GM23338 (cell line): Measurements from ENCODE around the gene KIF4B. TPM values are rescaled to one million over a fixed set of nuclear protein-coding genes. Genes with fewer than 3 reads are reported as not detected.

Experiments used
- ATAC-seq: fragments of 200-7000 bp; cut with Tn5 transposase; 3 replicates; pipeline ENCODE4 v1.9.1; 2020
- DNase-seq: peaks from one replicate; pipeline ENCODE4 v3.0.0-alpha.2; 2015; ENCODE audit warnings: low spot score
- H2AFZ ChIP-seq: fragments of 200-600 bp; sonication (generic); 2 replicates; pipeline ENCODE4 v1.8.0; 2016; ENCODE audit warnings: antibody characterized with exemption, mild to moderate bottlenecking, moderate library complexity
- H3F3A ChIP-seq: fragments of 200-600 bp; sonication (generic); replicated peaks from 2 replicates; pipeline ENCODE4 v1.8.0; 2017; ENCODE audit warnings: antibody characterized with exemption, mixed run types, low read depth
- H3K27ac ChIP-seq: fragments of 200-600 bp; sonication (generic); 2 replicates; pipeline ENCODE4 v1.6.1; 2016; ENCODE audit warnings: low read depth
- H3K27me3 ChIP-seq: fragments of 200-600 bp; sonication (generic); 2 replicates; pipeline ENCODE4 v1.8.0; 2016; ENCODE audit warnings: mild to moderate bottlenecking, mixed run types, moderate library complexity; ENCODE audit not compliant: insufficient read depth
- H3K36me3 ChIP-seq: fragments of 200-600 bp; sonication (generic); 2 replicates; pipeline ENCODE4 v1.8.0; 2016; ENCODE audit warnings: mild to moderate bottlenecking; ENCODE audit not compliant: insufficient read depth
- H3K4me1 ChIP-seq: fragments of 200-600 bp; sonication (generic); 2 replicates; pipeline ENCODE4 v1.8.0; 2016; ENCODE audit warnings: mild to moderate bottlenecking, moderate library complexity; ENCODE audit not compliant: insufficient read depth
- H3K4me2 ChIP-seq: fragments of 200-600 bp; sonication (generic); 2 replicates; pipeline ENCODE4 v1.7.1; 2017; ENCODE audit warnings: mixed run types
- H3K4me3 ChIP-seq: fragments of 200-600 bp; sonication (generic); 2 replicates; pipeline ENCODE4 v1.6.1; 2016; ENCODE audit warnings: mixed run types
- H3K79me2 ChIP-seq: fragments of 200-600 bp; sonication (generic); replicated peaks from 2 replicates; pipeline ENCODE4 v1.8.0; 2017; ENCODE audit warnings: mild to moderate bottlenecking; ENCODE audit not compliant: insufficient read depth
- H3K9me2 ChIP-seq: fragments of 200-600 bp; sonication (generic); 2 replicates; pipeline ENCODE4 v1.8.0; 2017; ENCODE audit not compliant: insufficient read depth
- H4K20me1 ChIP-seq: fragments of 200-600 bp; sonication (generic); replicated peaks from 2 replicates; pipeline ENCODE4 v1.8.0; 2017; ENCODE audit warnings: mild to moderate bottlenecking; ENCODE audit not compliant: insufficient read depth
- H3K27ac Mint-ChIP-seq: 2 replicates; pipeline ENCODE4 v1.8.0; 2020; ENCODE audit warnings: inconsistent platforms, mild to moderate bottlenecking, moderate library complexity, mixed read lengths
- H3K27me3 Mint-ChIP-seq: 3 replicates; pipeline ENCODE4 v1.8.0; 2022; ENCODE audit warnings: low read depth, mild to moderate bottlenecking, moderate library complexity, mixed read lengths, inconsistent platforms; ENCODE audit not compliant: insufficient read depth, poor library complexity
- H3K36me3 Mint-ChIP-seq: 3 replicates; pipeline ENCODE4 v1.8.0; 2021; ENCODE audit warnings: low read depth, mild to moderate bottlenecking, inconsistent platforms, moderate library complexity, mixed read lengths
- H3K4me1 Mint-ChIP-seq: 3 replicates; pipeline ENCODE4 v1.8.0; 2020; ENCODE audit warnings: mild to moderate bottlenecking, inconsistent platforms, mixed read lengths
- H3K4me3 Mint-ChIP-seq: 3 replicates; pipeline ENCODE4 v1.8.0; 2021; ENCODE audit warnings: moderate library complexity, mild to moderate bottlenecking, inconsistent platforms, mixed read lengths
- H3K9me3 Mint-ChIP-seq: 3 replicates; pipeline ENCODE4 v1.8.0; 2020; ENCODE audit warnings: moderate library complexity, mild to moderate bottlenecking, inconsistent platforms, mixed read lengths
- CREB1 ChIP-seq: fragments of 250-450 bp; sonication (Bioruptor Pico); IDR thresholded peaks from 2 replicates; pipeline ENCODE4 v1.5.0; 2020; ENCODE audit warnings: low read depth, mild to moderate bottlenecking, moderate library complexity
- EZH2 ChIP-seq: fragments of 200-600 bp; sonication (generic); IDR thresholded peaks from one replicate; pipeline ENCODE4 v1.8.0; 2017; ENCODE audit warnings: antibody characterized with exemption, mild to moderate bottlenecking, low read depth; ENCODE audit not compliant: unreplicated experiment
- JUNB ChIP-seq: IDR thresholded peaks from one replicate; pipeline ENCODE4 v1.6.1; 2016; ENCODE audit warnings: antibody characterized with exemption; ENCODE audit not compliant: unreplicated experiment
- STAT1 ChIP-seq: IDR thresholded peaks from one replicate; pipeline ENCODE4 v1.6.1; 2016; ENCODE audit warnings: antibody characterized with exemption; ENCODE audit not compliant: unreplicated experiment
- ZNF114 ChIP-seq: fragments of 250-450 bp; sonication (Bioruptor Pico); IDR thresholded peaks from 2 replicates; pipeline ENCODE4 v1.5.0; 2020; ENCODE audit warnings: mild to moderate bottlenecking, moderate library complexity
- ZNF462 ChIP-seq: fragments of 250-450 bp; sonication (Bioruptor Pico); IDR thresholded peaks from 2 replicates; pipeline ENCODE4 v1.5.0; 2020; ENCODE audit warnings: mild to moderate bottlenecking, moderate library complexity
- polyA plus RNA-seq: library from polyadenylated mRNA; unstranded; fragments of >200 nt; fragmentation: Nextera tagmentation; extraction: Ambion mirVana; gene quantifications from 2 replicates; pipeline ENCODE4 v1.2.1, GENCODE V29; 2016
- total RNA-seq: library from RNA; depleted of rRNA; stranded (reverse); fragments of >200 nt; shearing (Covaris generic); gene quantifications from 2 replicates; pipeline ENCODE4 v1.2.3, GENCODE V29; 2014
- TF ChIP-seq, protein P1 (sequence below): IDR thresholded peaks from 2 replicates; pipeline ENCODE4 v1.6.1; 2016; ENCODE audit warnings: antibody characterized with exemption

KIF4B gene
- total and polyA plus RNA-seq, 2 experiments from 2014 or later = not detected

DNA sequence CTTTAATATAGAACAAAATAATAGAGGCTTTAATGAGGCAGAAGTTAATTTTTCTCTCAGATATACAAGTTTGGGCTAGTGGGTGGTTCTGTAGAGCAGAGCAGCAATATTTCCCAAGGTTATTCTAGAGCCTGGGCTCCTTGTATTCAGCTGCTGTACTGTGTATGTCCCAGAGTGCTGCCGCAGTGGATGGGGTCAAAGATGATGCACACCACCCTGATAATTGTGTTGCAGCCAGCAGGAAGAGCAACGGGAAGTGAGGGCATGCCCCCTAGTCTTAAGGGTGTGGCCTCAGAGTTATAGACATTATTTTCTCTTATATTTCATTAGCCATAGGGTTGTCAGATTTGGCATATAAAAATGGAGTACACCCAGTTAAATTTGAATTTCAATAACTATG is 23.9 kb upstream of the KIF4B start:
- Histone ChIP-seq H2AFZ (no peak overlapping the region), H3F3A (no peaks in the 10 kb centered on the region), H3K9me2 (no peaks in the 10 kb centered on the region), H3K36me3 (no peaks in the 10 kb centered on the region), H3K4me2 (no peak overlapping the region), H3K27me3 (no peaks in the 10 kb centered on the region), H3K4me3 (no peak overlapping the region), H3K27ac (no peak overlapping the region), H3K4me1 (no peaks in the 10 kb centered on the region), H3K79me2 (no peaks in the 10 kb centered on the region), H4K20me1 (no peaks in the 10 kb centered on the region)
- H3K4me1 Mint-ChIP-seq = peaks cover 7% of the 10 kb centered on the region; the same call in 1 of the 3 replicates
- no peak overlapping the region for H3K27ac Mint-ChIP-seq
- ATAC-seq (no peak), DNase-seq (no peak)
- no peaks in the 10 kb centered on the region; the same call in 2 of the 3 replicates for H3K9me3 Mint-ChIP-seq
- H3K4me3 Mint-ChIP-seq = no peak overlapping the region
- H3K27me3 Mint-ChIP-seq = peaks cover 7% of the 10 kb centered on the region
- no peak for TF ChIP-seq CREB1 (CRISPR knock-in tag)
- TF ChIP-seq ZNF114 (CRISPR knock-in tag) = no peak
- no peak for TF ChIP-seq ZNF462 (CRISPR knock-in tag)
- TF ChIP-seq EZH2 = no peak
- TF ChIP-seq JUNB = no peak
- no peak for TF ChIP-seq STAT1
- no peaks in the 10 kb centered on the region for H3K36me3 Mint-ChIP-seq

DNA sequence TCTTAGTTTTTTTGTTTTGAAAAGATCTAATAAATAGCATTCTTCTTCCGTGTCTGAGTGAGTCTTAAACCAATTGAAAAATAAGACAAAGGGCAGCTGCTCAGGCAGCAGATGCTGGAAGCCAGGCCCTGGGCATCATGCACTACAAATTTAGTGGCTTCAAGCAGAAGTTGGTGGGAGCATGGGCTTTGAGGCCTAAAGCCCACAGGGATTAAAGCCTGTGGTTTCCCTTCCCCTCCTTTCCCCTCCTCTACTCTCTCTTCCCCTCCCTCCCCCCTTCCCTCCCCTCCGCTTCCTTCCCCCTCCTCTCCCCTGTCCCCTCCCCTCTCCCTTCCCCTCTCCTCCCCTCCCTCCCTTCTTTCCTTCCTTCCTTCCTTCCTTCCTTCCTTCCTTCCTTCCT is 20.1 kb upstream of the KIF4B start:
- H4K20me1 ChIP-seq = no peaks in the 10 kb centered on the region
- no peaks in the 10 kb centered on the region for H3F3A ChIP-seq
- H3K4me1 ChIP-seq = no peaks in the 10 kb centered on the region
- no peak overlapping the region for H3K4me2 ChIP-seq
- TF ChIP-seq, protein P1, sequence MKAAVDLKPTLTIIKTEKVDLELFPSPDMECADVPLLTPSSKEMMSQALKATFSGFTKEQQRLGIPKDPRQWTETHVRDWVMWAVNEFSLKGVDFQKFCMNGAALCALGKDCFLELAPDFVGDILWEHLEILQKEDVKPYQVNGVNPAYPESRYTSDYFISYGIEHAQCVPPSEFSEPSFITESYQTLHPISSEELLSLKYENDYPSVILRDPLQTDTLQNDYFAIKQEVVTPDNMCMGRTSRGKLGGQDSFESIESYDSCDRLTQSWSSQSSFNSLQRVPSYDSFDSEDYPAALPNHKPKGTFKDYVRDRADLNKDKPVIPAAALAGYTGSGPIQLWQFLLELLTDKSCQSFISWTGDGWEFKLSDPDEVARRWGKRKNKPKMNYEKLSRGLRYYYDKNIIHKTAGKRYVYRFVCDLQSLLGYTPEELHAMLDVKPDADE = no peak
- TF ChIP-seq ZNF114 (CRISPR knock-in tag) (no peak), STAT1 (no peak)
- no peak overlapping the region for H2AFZ ChIP-seq
- no peaks in the 10 kb centered on the region for H3K4me1 Mint-ChIP-seq
- ATAC-seq (no peak), DNase-seq (no peak)
- no peak overlapping the region for H3K27ac Mint-ChIP-seq
- no peaks in the 10 kb centered on the region for H3K36me3 ChIP-seq
- H3K4me3 Mint-ChIP-seq = no peak overlapping the region
- H3K4me3 ChIP-seq = no peak overlapping the region
- no peak overlapping the region for H3K27ac ChIP-seq
- H3K9me3 Mint-ChIP-seq = no peaks in the 10 kb centered on the region; the same call in 2 of the 3 replicates
- peaks cover 4% of the 10 kb centered on the region for H3K27me3 Mint-ChIP-seq
- no peaks in the 10 kb centered on the region for H3K27me3 ChIP-seq
- H3K79me2 ChIP-seq = no peaks in the 10 kb centered on the region
- H3K36me3 Mint-ChIP-seq = no peaks in the 10 kb centered on the region
- no peaks in the 10 kb centered on the region for H3K9me2 ChIP-seq
